Adipose tissue (tissue), 3 donors: ENCODE data around the gene TEX29. TPM values are rescaled to one million over a fixed set of nuclear protein-coding genes. Genes with fewer than 3 reads are reported as not detected.

Experiments used
- H3K27ac ChIP-seq: one replicate; pipeline ENCODE4 v1.5.1; 2013; ENCODE audit warnings: low read depth, low read length
- WGBS, 3 donors: extraction: QIAGEN DNeasy Blood & Tissue Kit; methylation state at CpG; one replicate each; pipeline ENCODE4 v1.1.7; 2013; 5-methylcytosine and 5-hydroxymethylcytosine counted together
- polyA plus RNA-seq, 3 donors: library from polyadenylated mRNA; stranded (reverse); fragments of 200-250 nt; gene quantifications; one replicate each; pipeline ENCODE4 v1.2.3, GENCODE V29; 2013
- donor health status: healthy with polysubstance abuse.
- donor health status: Bipolar disorder and iron deficiency.
- donor health status: healthy.

TEX29 gene
- polyA plus RNA-seq, 3 donors = 0.25 to 1.2 (median 0.43) TPM

DNA sequence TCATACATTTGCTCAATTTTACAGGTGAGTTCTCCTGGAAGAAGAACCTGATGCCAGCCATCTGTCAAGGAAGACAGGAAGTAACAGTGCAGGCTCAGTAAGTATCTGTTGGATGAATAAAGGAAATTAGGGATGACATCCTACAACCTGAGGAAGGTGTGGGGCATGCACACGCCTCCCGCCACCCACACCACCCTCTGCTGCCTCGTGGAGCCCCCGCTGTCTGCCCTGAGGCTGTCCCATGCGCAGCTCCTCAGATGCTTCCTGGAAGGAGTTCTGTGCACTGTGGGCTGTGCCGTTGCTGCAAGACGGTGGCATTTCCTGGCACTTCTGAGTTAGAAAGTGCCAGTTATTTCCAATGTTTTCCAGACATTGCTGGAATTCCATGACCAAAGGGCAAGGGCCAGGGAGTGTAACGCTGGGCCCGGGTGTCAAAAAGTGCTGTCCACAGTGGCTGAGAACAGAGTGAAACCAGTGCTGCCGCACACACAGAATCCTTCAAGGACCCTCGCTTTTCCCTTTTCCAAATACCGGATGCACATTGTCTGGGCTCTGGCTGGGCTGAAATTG, 4.2 kb upstream of the TEX29 start:
- no peak overlapping the region for H3K27ac ChIP-seq
- WGBS, 3 donors = 72 to 85% (median 81%) methylated on average over 12 of the region's 12 CpGs

DNA sequence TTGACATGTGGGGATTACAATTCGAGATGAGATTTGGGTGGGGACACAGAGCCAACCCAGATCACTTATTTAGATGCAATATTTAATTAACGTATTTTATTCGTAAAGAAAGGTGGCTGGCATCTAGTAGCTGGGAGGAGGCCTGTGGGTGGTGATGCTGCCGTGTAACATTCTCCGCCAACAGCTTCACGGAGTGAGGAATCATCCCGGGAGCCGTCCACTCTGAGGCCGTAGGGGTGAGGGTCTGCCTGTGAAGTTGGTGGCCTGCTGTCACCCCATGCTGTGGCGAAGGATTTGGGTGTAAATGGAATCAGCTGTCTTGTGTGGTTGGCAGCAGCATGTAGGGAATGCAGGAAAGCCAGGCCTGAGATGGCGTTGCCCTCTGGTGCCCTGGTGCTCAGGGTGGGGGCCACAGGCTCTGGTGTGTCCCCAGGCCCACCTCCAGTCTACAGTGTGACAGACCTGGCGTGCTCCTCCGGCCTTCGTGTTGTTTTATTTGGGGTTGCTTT, 3.3 kb upstream of the TEX29 start:
- WGBS, 3 donors = 93 to 95% (median 94%) methylated on average over 14 of the region's 14 CpGs

GRCh38 chr13:111317571-111318345, 2.7 kb upstream of the TEX29 start:
- WGBS, 3 donors = 82 to 90% (median 86%) methylated on average over 29 of the region's 29 CpGs
- no peak overlapping the region for H3K27ac ChIP-seq

More for the DNA sequence above, 3.3 kb upstream of the TEX29 start:
- no peak overlapping the region for H3K27ac ChIP-seq

GRCh38 chr13:111318386-111318785, 2.1 kb upstream of the TEX29 start:
- no peak overlapping the region for H3K27ac ChIP-seq
- 67 to 91% (median 72%) methylated on average over 13 of the region's 13 CpGs for WGBS, 3 donors

DNA sequence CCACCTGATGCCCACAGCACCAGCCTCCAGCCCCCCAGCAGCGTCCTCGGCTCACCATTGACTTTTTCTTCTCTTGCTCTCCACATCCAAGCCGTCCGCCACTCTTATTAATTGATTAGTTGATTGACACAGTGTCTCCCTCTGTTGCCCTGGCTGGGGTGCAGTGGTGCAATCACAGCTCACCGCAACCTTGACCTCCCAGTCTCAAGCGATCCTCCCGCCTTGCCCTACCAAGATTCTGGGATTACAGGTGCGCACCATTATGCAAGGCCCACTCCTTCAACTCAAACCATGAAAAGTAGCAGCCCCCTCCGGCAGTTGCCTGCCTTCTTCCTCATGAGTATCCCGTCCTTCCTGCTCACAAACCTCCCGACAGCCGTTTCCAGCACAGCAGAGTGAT, 921 bp upstream of the TEX29 start:
- 88 to 92% (median 90%) methylated on average over 12 of the region's 12 CpGs for WGBS, 3 donors
- no peak overlapping the region for H3K27ac ChIP-seq

DNA sequence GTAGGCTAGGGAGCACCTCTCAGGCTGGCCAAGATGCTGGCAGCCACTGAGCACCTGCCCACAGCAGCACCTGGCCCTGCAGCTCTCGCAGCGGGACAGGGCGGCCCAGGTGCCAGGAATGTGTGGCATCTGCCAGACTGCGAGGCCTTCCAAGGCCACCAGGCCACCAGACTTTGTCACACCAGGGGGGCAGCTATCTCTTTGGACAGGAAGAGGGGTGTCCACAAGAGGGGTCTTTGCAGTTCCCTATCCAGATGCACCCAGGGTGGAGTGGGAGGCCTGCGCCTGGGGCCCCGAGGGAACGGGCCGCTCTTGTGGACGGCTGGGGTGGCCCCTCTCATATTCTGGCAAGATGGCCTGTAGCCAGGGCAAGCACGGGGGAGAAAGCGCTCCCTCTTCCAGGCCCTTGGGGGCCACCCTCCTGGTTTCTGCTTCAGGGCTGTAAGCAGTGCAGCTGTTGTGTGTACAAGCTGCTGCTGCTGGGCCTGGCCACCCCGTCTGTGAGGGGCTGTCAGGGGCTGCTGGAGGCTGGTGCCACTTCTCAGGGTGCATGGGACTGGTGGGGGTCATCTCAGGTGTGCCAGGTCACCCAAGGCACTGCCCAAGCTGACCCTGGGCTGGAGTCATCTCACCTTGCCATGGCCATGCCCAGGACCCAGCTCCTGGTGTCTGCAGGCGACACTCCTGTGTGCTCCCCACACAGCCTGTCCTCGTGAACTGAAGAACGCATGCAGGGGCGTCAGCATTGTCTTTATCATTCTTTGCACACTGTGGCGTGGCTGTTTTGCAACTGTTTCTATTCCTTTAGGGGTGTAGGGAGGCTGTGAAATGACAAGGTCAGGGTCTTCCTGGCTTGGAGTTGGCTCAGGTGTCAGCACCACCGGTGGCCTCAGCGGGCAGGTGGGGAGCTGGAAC, 1.8 kb downstream of the TEX29 start:
- 87 to 92% (median 92%) methylated on average over 19 of the region's 19 CpGs for WGBS, 3 donors
- no peak overlapping the region for H3K27ac ChIP-seq

DNA sequence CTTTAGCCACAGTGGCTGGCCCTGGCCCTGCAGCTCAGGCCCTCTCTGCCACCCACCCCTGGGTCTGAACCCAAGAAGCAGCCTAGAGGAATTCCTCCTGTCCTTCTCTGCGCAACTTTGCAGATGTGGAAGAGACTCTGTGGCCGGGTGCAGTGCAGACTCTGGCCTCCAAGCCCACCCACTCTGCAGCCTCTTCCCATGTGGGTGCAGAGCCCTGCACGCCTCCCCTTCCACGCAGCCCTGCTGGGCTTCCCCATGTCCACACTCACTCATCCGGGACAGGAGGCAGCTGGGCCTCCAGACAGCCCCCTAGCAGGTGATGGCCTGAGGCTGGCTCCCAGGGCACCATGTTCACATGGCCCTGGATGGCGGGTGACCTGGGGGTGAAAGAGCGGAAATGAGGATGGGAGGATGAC, 2.5 kb downstream of the TEX29 start:
- 66 to 94% (median 87%) methylated on average over 7 of the region's 7 CpGs for WGBS, 3 donors
- H3K27ac ChIP-seq = no peak overlapping the region

GRCh38 chr13:111323549-111323948, 3.1 kb downstream of the TEX29 start:
- WGBS, 3 donors = 78 to 82% (median 78%) methylated on average over 14 of the region's 14 CpGs

DNA sequence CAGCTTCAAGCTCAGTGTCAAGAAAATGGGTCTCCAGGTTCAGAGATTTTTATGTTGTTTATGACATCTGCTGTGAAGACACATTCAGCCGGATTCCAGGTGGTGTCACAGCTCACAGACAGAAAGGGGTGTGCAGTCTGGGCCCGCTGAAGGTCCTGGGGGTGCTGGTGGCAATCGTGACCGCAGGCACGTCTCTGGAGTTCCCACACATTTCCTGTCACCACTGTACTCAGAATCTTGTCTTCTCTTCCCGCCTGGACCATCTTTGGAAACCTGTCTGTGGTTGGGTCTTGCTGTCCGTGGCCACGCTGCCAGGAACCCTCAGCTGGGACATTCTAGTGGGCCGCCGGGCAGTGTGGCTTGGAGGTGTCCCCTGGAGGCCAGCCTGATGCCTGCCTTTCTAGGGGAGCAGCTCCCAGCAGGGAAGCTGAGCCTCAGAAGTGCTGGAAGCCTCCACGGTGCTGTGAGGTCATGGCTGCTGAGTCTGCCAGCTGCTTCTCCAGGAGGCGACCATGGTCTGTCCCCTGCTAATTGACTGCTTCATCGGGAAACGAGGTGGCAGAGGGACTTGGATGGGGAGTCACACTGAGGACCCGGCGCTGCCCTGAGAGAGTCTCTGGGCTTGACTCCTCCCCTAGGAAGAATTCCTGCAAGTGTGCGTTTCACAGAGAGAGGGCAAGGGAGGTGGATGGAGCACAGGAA, 3.7 kb downstream of the TEX29 start:
- H3K27ac ChIP-seq = no peak overlapping the region
- WGBS, 3 donors = 61 to 75% (median 69%) methylated on average over 17 of the region's 17 CpGs

More at GRCh38 chr13:111323549-111323948, 3.1 kb downstream of the TEX29 start:
- no peak overlapping the region for H3K27ac ChIP-seq

DNA sequence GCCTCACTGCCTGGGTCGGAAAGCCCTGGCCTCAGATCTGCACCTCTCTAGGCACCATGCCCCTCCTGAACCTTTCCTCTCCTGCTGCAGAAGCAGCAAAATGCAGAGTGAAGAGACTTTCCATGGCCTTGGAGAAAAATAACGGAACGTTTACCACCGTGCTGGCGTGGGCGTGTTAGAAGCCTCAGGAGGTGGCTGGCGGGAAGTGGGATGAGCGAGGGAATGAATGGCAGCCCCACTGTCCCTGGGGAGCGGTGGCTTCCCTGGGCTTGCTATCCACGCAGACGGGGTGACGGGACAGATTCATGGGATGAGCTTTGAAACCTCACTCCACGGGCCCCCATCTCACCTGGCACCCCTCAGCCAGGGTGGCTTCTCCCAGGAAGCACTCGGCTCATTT, 4.3 kb downstream of the TEX29 start:
- 68 to 82% (median 82%) methylated on average over 14 of the region's 14 CpGs for WGBS, 3 donors
- H3K27ac ChIP-seq = no peak overlapping the region

- WGBS, 3 donors = 74 to 84% (median 81%) methylated on average over 28 of the region's 28 CpGs
- H3K27ac ChIP-seq = no peak overlapping the region
These were observed 4.9 kb downstream of the TEX29 start for GRCh38 chr13:111325146-111325890.

GRCh38 chr13:111325941-111326620, 5.6 kb downstream of the TEX29 start:
- WGBS, 3 donors = 81 to 92% (median 86%) methylated on average over 29 to 37 of the region's 37 CpGs
- no peak overlapping the region for H3K27ac ChIP-seq

DNA sequence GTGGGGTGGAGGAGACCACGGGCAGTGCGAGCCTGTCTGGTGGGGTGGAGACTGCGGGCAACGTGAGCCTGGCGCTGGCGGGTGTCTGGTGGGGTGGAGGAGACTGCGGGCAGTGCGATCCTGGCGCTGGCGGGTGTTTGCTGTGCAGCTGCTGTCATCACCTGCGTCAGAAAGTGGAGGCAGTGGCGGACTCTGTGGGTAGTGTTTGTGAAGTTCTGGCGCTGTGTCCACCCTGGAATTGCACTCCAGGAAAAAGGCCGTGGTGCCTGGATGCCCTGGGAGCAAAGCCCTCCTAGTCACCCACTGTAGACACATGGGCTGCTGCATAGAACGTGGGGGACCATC, 6.2 kb downstream of the TEX29 start:
- H3K27ac ChIP-seq = no peak overlapping the region
- WGBS, 3 donors = 89 to 91% (median 91%) methylated on average over 15 of the region's 15 CpGs

DNA sequence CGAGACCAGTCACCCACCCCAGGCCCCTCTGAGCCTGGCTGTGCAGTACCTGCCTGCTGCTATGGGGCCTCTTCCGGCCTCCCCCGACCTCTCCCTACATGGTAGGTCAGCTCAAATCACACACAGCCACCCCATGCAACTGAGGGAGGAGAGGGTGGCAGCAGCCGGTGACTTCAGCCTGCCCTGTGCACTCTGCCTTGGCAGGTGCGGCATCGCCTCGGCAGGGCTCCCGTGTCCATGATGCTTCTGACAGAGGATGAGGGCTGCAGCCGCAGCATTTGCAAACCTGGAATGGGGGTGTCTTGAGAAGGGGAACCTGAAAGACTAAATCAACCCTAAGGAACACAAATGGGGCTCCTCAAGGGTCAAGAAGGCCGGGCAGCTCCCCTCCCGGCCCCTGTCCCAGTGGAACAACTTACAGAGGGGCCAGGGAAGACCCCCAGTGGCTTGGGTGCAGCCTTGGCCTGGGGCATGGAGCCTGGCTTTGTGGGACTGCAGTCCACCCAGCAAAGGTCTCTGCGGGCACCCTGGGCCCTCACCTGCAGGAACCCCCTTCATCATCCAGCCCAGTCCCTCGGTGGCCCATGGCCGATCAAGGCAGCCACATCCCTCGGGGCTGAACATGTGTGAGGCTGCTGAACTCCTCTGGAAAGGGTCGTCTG, 6.7 kb downstream of the TEX29 start:
- H3K27ac ChIP-seq = no peak overlapping the region
- 85 to 91% (median 89%) methylated on average over 16 of the region's 16 CpGs for WGBS, 3 donors

DNA sequence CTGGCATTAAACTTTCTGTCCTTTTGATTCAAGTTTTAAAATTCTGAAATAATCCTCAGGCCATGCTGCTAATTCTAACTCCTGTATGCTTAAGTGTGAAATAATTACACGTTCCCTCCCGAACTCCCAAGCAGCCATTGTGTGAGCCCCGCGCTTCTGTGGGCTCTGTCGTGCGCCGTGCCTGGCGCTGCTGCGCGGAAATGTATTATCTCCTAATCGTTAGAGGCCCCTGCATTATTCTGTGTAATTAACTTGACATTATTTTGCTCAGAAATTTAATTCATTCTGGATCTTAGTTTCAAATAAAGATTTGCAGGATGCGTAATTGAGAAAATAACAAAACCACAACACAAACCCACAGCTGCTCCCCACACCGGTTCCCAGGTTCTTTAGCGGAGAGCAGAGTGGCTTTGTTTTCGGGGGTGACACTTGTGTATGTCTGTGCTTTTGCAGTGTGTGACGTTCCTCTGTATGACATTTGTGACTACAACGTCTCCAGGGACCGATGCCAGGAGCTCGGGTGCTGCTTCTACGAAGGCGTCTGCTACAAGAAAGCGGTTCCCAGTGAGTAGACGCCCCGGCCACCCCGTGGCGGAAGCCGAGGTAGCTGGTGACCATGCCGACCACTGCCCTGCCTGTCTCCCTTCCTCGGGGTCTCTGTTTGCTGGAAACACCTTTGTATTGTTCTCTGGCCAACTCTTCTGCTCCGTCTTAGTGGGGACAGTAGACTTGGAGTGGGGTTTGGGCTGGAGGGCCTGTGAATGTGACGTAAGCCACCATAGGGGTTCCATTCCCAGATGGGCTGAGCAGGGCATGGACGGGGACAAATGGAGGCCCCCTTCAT, 7.5 kb downstream of the TEX29 start:
- WGBS, 3 donors = 89 to 94% (median 92%) methylated on average over 32 of the region's 32 CpGs
- no peak overlapping the region for H3K27ac ChIP-seq
